Measurements from ENCODE around the gene RAPGEF5.

The RAPGEF5 gene

GRCh38 chr7:22348379-22348778, 8.6 kb downstream of the RAPGEF5 start:
- DNase-seq = no peak

- no peak for DNase-seq
These were observed 10.4 kb downstream of the RAPGEF5 start for GRCh38 chr7:22346383-22347107.

- no peak for DNase-seq
These were observed 12.3 kb downstream of the RAPGEF5 start for GRCh38 chr7:22344655-22345054.

- DNase-seq = no peak
These were observed 13.3 kb downstream of the RAPGEF5 start for GRCh38 chr7:22343612-22344011.

GRCh38 chr7:22343071-22343470, 13.9 kb downstream of the RAPGEF5 start:
- DNase-seq = no peak

- DNase-seq = no peak
These were observed 17.1 kb downstream of the RAPGEF5 start for GRCh38 chr7:22339725-22340390.

- DNase-seq = no peak
These were observed 18.1 kb downstream of the RAPGEF5 start for GRCh38 chr7:22338877-22339276.

- DNase-seq = no peak
These were observed 18.5 kb downstream of the RAPGEF5 start for GRCh38 chr7:22338411-22338810.

GRCh38 chr7:22333680-22334141, 23.2 kb downstream of the RAPGEF5 start:
- no peak for DNase-seq

- DNase-seq = no peak
These were observed 24.5 kb downstream of the RAPGEF5 start for GRCh38 chr7:22332461-22332870.

- DNase-seq = no peak
These were observed 25.2 kb downstream of the RAPGEF5 start for GRCh38 chr7:22331704-22332103.

- DNase-seq = no peak
These were observed 26.1 kb downstream of the RAPGEF5 start for GRCh38 chr7:22330903-22331302.

GRCh38 chr7:22329816-22330524, 27.0 kb downstream of the RAPGEF5 start:
- no peak for DNase-seq

GRCh38 chr7:22326181-22326580, 30.8 kb downstream of the RAPGEF5 start:
- no peak for DNase-seq

GRCh38 chr7:22325671-22326070, 31.3 kb downstream of the RAPGEF5 start:
- no peak for DNase-seq

GRCh38 chr7:22323714-22324113, 33.2 kb downstream of the RAPGEF5 start:
- DNase-seq = no peak

GRCh38 chr7:22320416-22320815, 36.5 kb downstream of the RAPGEF5 start:
- no peak for DNase-seq

- no peak for DNase-seq
These were observed 37.2 kb downstream of the RAPGEF5 start for GRCh38 chr7:22319424-22320403.

- no peak for DNase-seq
These were observed 38.6 kb downstream of the RAPGEF5 start for GRCh38 chr7:22318376-22318775.

- no peak for DNase-seq
These were observed 39.3 kb downstream of the RAPGEF5 start for GRCh38 chr7:22317632-22318031.

- no peak for DNase-seq
These were observed 40.0 kb downstream of the RAPGEF5 start for GRCh38 chr7:22316914-22317313.

- no peak for DNase-seq
These were observed 49.1 kb downstream of the RAPGEF5 start for GRCh38 chr7:22307816-22308215.

- DNase-seq = no peak
These were observed 51.2 kb downstream of the RAPGEF5 start for GRCh38 chr7:22305706-22306105.

Data from activated CD4-positive, alpha-beta T cell treated with anti-CD3 and anti-CD28 coated beads for 1 hour (primary cell).